ENCODE measurements around the gene SFSWAP.

Gene SFSWAP

DNA sequence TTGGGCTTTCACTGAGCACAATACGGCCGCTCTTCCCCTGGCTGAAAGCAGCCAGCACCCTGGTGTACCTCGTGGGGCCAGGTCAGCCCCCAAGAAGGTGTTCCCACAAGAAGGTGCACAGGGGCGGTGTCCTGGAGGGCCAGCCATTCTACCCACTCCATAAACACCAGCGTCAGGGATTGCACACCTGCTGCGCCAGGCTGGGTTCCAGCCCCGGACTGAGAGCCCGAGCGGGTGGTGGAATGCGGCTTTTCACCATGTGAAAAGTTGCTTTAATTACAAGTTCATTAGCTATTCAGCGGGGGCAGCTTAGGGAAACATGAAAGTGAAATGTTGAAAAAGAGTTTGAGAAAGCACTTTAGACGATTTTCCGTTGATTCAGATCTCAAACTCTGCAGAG, 99.8 kb downstream of the SFSWAP start:
- no peak overlapping the region for H3K4me3 ChIP-seq
- no peak for DNase-seq (ENCODE audit: low spot score)
- no peak overlapping the region for H3K27ac ChIP-seq
- TF ChIP-seq, protein P1, sequence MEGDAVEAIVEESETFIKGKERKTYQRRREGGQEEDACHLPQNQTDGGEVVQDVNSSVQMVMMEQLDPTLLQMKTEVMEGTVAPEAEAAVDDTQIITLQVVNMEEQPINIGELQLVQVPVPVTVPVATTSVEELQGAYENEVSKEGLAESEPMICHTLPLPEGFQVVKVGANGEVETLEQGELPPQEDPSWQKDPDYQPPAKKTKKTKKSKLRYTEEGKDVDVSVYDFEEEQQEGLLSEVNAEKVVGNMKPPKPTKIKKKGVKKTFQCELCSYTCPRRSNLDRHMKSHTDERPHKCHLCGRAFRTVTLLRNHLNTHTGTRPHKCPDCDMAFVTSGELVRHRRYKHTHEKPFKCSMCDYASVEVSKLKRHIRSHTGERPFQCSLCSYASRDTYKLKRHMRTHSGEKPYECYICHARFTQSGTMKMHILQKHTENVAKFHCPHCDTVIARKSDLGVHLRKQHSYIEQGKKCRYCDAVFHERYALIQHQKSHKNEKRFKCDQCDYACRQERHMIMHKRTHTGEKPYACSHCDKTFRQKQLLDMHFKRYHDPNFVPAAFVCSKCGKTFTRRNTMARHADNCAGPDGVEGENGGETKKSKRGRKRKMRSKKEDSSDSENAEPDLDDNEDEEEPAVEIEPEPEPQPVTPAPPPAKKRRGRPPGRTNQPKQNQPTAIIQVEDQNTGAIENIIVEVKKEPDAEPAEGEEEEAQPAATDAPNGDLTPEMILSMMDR (IDR thresholded peaks at IDR 0.05), result no peak

DNA sequence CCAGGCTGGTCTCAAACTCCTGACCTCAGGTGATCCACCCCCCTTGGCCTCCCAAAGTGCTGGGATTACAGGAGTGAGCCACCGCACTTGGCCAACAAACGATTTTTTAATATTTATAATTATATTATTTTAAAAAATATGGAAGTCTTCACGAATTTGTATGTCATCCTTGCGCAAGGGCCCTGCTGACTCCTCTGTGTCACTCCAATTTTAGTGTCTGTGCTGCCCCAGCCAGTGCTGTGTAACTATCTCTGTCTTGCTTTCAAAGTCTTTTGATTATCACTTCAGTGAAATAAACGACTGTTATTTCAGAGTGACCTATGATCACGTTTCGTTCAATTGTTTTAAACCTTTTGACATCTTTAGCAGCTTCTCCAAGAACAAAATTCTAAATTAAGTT, 104.2 kb downstream of the SFSWAP start:
- TF ChIP-seq, protein P1 (IDR thresholded peaks at IDR 0.05), result no peak
- no peak overlapping the region for H3K27ac ChIP-seq
- H3K4me3 ChIP-seq, result no peak overlapping the region
- DNase-seq (ENCODE audit: low spot score), result no peak

DNA sequence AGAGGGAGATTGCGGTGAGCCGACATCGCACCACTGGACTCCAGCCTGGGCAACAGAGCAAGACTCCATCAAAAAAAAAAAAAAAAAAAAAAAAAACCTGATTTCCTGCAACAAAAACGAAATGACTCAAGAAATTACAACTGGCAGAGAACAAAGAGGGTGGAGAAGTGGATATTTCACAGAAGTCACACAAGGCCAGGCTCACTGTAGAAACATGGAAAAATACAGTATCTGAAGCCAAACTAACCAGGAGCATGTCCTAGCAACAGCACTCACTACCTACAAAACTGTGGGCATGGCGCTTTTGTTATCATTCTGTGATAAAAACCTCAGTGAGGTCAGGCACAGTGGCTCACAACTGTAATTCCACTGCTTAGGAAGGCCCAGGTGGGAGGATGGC, 105.6 kb downstream of the SFSWAP start:
- H3K4me3 ChIP-seq, result no peak overlapping the region
- TF ChIP-seq, protein P1 (IDR thresholded peaks at IDR 0.05), result no peak
- no peak for DNase-seq (ENCODE audit: low spot score)
- no peak overlapping the region for H3K27ac ChIP-seq

DNA sequence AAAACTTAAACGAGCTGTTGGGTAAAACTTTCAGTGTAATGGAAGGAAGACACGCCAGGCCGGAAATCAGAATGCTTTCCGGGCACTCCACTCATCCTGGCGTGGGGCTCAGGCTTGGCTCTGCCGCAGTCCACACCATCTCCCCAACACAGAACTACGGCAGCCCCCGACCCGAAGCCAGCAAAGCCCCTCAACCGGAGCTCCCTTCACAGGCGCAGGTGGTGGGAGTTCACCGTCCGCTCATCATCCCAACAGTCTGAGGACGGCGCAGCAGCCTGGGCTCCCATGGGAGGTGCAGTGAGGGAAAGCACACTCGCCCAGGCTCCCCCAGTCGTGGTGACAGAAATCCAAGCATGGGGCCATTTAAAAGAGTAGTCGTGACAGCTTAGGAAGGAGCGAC, 106.4 kb downstream of the SFSWAP start:
- Histone ChIP-seq H3K27ac (no peak overlapping the region), H3K4me3 (no peak overlapping the region)
- TF ChIP-seq, protein P1 (IDR thresholded peaks at IDR 0.05), result no peak
- DNase-seq (ENCODE audit: low spot score), result no peak

DNA sequence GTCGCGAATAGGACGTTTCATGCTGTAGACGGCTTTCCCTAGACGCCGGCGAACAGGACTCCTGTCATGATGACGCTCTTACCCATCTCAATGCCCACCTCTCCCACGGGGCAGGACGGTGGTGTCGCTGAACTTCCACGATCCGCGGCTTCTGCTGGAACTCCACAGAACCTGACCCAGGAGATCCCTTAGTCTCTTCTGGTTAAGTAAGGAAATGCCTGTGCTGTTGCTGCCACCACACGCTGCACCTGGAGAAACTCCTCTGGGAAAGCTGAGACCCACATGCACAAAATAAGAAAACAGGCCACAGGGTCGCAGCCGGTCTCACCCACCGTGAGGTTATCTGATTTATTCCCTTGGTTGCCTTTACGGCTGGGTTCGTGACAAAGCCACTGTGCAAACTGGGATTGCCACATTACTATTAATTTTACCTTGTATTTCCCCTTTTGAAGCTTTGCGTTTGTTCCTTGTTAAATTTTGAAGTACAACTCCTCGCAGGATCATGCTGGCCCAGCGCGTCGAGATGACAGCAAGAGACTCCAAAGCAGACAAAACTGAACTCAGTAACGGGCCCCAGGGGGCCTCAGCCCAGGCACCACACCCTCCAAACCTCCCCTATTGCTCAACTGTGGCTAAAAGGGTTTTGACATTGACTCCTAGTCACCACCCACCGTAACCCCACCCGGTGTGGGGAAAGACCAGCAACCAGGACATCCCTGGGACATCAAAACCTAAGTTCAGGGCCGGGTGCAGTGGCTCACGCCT, 108.1 kb downstream of the SFSWAP start:
- TF ChIP-seq, protein P1 (IDR thresholded peaks at IDR 0.05), result no peak
- no peak for DNase-seq (ENCODE audit: low spot score)
- Histone ChIP-seq H3K27ac (no peak overlapping the region), H3K4me3 (no peak overlapping the region)

DNA sequence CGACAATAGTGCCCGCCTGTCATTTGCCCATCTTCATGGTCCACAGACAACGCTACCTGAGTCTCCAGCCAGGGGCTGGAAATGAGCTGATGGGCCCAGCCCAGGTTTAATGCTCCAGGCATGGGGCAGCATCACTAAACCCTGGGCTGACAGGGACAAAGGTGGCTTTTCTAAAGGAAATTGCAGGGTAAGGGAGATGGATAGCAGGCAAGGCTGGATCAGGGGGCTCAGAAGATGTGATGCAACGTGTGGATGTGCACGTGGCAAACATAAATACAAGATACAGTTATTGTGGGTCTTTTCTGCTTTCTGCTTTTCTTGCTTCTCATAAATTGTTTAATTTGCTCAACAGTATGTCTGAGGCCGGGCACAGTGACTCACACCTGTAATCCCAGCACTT, 113.6 kb downstream of the SFSWAP start:
- DNase-seq (ENCODE audit: low spot score), result no peak
- H3K4me3 ChIP-seq, result no peak overlapping the region
- TF ChIP-seq, protein P1 (IDR thresholded peaks at IDR 0.05), result no peak
- no peak overlapping the region for H3K27ac ChIP-seq

DNA sequence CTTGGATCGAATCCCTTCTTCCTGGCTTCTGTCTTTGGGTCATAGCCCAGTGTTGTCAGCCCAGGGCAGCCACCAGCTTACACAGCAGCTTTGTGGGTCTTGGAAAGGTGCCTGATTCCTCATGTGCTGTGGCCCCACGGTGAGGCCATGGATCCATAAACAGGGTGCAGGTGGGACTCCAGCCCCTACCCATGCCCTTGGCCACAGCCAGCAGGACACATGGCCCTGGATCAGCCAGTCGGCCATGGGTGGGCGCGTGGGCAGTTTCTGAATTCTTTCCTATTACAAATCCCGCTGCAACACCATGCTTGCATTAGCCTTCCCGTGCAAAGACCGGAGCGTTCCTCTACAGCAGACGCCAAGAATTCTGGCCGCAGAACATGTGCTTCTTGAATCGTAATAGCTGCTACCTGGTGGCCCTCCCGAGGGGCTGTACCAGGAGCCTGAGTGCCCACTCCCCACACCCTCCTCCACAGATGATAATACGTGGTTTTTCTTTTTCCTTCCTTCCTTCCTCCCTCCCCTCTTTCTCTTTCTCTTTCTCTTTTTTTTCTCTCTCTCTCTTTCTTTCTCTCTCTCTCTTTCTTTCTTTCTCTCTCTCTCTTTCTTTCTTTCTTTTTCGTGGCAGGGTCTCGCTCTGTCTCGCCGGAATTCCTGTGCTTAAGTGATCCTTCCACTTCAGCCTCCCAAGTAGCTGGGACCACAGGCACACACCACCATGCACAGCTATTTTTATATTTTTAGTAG, 114.4 kb downstream of the SFSWAP start:
- DNase-seq (ENCODE audit: low spot score), result no peak
- Histone ChIP-seq H3K27ac (no peak overlapping the region), H3K4me3 (no peak overlapping the region)

More for the DNA sequence above, 114.4 kb downstream of the SFSWAP start:
- TF ChIP-seq, protein P1 (IDR thresholded peaks at IDR 0.05), result no peak
